Neural cell (in vitro differentiated cells): Measurements from ENCODE around the gene AMOTL2. TPM values are rescaled to one million over a fixed set of nuclear protein-coding genes. Genes with fewer than 3 reads are reported as not detected.

Experiments used
- H2AFZ ChIP-seq: fragments of 200-600, 300-800 bp; sonication (generic), shearing (Covaris generic); 2 replicates; pipeline ENCODE4 v1.6.0; 2014; ENCODE audit warnings: low read depth, mild to moderate bottlenecking, antibody characterized with exemption, low read length, moderate library complexity
- H3F3A ChIP-seq: fragments of 200-600 bp; shearing (Covaris generic); 2 replicates; pipeline ENCODE4 v1.6.1; 2016; ENCODE audit warnings: mild to moderate bottlenecking, moderate library complexity, mixed read lengths, antibody characterized with exemption, low read length; ENCODE audit not compliant: insufficient read depth, poor library complexity, severe bottlenecking
- H3K27ac ChIP-seq: fragments of 200-600, 300-800 bp; sonication (generic), shearing (Covaris generic); 2 replicates; pipeline ENCODE4 v1.5.1; 2014; ENCODE audit warnings: mild to moderate bottlenecking, low read length, moderate library complexity
- H3K27me3 ChIP-seq: fragments of 300-800, 200-600 bp; sonication (generic), shearing (Covaris generic); 2 replicates; pipeline ENCODE4 v1.6.0; 2014; ENCODE audit warnings: mild to moderate bottlenecking, low read depth, low read length, moderate library complexity; ENCODE audit not compliant: insufficient read depth
- H3K36me3 ChIP-seq: fragments of 300-800, 200-600 bp; sonication (generic), shearing (Covaris generic); 2 replicates; pipeline ENCODE4 v1.5.1; 2014; ENCODE audit warnings: mild to moderate bottlenecking, antibody characterized with exemption, low read length, moderate library complexity; ENCODE audit not compliant: insufficient read depth
- H3K4me2 ChIP-seq: fragments of 300-800, 200-600 bp; sonication (generic), shearing (Covaris generic); 2 replicates; pipeline ENCODE4 v1.6.0; 2014; ENCODE audit warnings: mild to moderate bottlenecking, low read length
- H3K4me3 ChIP-seq: fragments of 300-800, 200-600 bp; sonication (generic), shearing (Covaris generic); 2 replicates; pipeline ENCODE4 v1.5.1; 2014; ENCODE audit warnings: mild to moderate bottlenecking, low read length, moderate library complexity
- H3K79me2 ChIP-seq: fragments of 200-600 bp; shearing (Covaris generic); replicated peaks from 2 replicates; pipeline ENCODE4 v1.6.0; 2014; ENCODE audit warnings: mild to moderate bottlenecking, low read length, moderate library complexity; ENCODE audit not compliant: insufficient read depth
- H3K9ac ChIP-seq: fragments of 300-800, 200-600 bp; sonication (generic), shearing (Covaris generic); 2 replicates; pipeline ENCODE4 v1.6.1; 2016; ENCODE audit warnings: mild to moderate bottlenecking, low read length, mixed read lengths
- H3K9me2 ChIP-seq: fragments of 200-600 bp; shearing (Covaris generic); 2 replicates; pipeline ENCODE4 v1.6.1; 2016; ENCODE audit warnings: mild to moderate bottlenecking, low read length, mixed read lengths; ENCODE audit not compliant: insufficient read depth
- H3K9me3 ChIP-seq: fragments of 200-600, 300-800 bp; sonication (generic), shearing (Covaris generic); 2 replicates; pipeline ENCODE4 v1.6.1; 2016; ENCODE audit warnings: mild to moderate bottlenecking, mixed run types, low read length, moderate library complexity, mixed read lengths
- H4K20me1 ChIP-seq: fragments of 200-600 bp; shearing (Covaris generic); 2 replicates; pipeline ENCODE4 v1.6.1; 2016; ENCODE audit warnings: mild to moderate bottlenecking, mixed run types; ENCODE audit not compliant: insufficient read depth
- EP300 ChIP-seq: fragments of 450-650 bp; conservative IDR thresholded peaks from 2 replicates; pipeline ENCODE4 v1.6.1; 2014; ENCODE audit warnings: antibody characterized with exemption, mild to moderate bottlenecking, moderate library complexity; ENCODE audit not compliant: poor library complexity, severe bottlenecking
- EZH2 ChIP-seq: fragments of 200-600, 300-800 bp; shearing (Covaris generic), sonication (generic); IDR thresholded peaks from 2 replicates; pipeline ENCODE4 v1.6.1; 2014; ENCODE audit warnings: antibody characterized with exemption, low read length, borderline replicate concordance, mild to moderate bottlenecking; ENCODE audit not compliant: insufficient read depth, poor library complexity, severe bottlenecking
- MXI1 ChIP-seq: fragments of 450-650 bp; conservative IDR thresholded peaks from 2 replicates; pipeline ENCODE4 v1.6.1; 2014; ENCODE audit warnings: antibody characterized with exemption, mild to moderate bottlenecking; ENCODE audit not compliant: poor library complexity, severe bottlenecking
- POLR2AphosphoS5 ChIP-seq: IDR thresholded peaks from 2 replicates; pipeline ENCODE4 v1.6.1; 2012
- RAD21 ChIP-seq: fragments of 450-650 bp; conservative IDR thresholded peaks from 2 replicates; pipeline ENCODE4 v1.6.1; 2014; ENCODE audit warnings: antibody characterized with exemption, mild to moderate bottlenecking, moderate library complexity
- SMC3 ChIP-seq: fragments of 450-650 bp; conservative IDR thresholded peaks from 2 replicates; pipeline ENCODE4 v1.6.1; 2014; ENCODE audit warnings: antibody characterized with exemption, mild to moderate bottlenecking, moderate library complexity; ENCODE audit not compliant: poor library complexity
- TAF1 ChIP-seq: IDR thresholded peaks from 2 replicates; pipeline ENCODE4 v1.6.1; 2012; ENCODE audit warnings: low read depth
- polyA plus RNA-seq: library from polyadenylated mRNA; depleted of rRNA; stranded (reverse); fragments of >200 nt; gene quantifications from 2 replicates; pipeline ENCODE4 v1.2.3, GENCODE V29; 2014
- TF ChIP-seq, protein P1 (sequence below): IDR thresholded peaks from 2 replicates; pipeline ENCODE4 v1.6.1; 2012; ENCODE audit warnings: borderline replicate concordance
- TF ChIP-seq, protein P2 (sequence below): fragments of 450-650 bp; IDR thresholded peaks from 2 replicates; pipeline ENCODE4 v1.5.1; 2014; ENCODE audit warnings: antibody characterized with exemption, mild to moderate bottlenecking, moderate library complexity; ENCODE audit not compliant: poor library complexity, severe bottlenecking

AMOTL2 gene
- polyA plus RNA-seq, 1 donor from 2014 or later, result 30.1 TPM

DNA sequence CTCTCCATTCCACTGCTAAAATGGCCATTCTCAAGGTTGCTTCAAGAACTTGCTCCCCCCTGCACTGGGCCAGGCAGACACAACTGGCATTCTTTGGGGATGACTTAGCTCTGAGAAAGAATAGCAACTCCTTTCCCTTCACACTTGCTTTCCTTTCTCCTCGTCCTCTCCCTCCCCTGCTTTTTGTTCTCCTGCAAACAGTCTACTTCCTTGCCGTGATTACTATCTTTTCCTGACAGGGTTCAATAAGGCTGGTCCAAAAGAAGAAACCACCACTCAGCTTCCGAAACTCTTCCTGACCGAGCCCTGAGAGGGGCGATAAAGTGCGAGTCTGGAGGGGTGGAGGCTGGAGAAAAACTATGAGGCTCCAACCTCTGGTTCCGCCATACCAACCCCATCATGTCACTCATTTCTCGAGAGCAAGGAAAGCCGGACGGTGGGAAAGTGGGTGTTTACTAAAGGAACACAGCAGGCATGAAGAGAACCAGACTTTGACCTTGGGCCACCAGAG, 5.0 kb downstream of the AMOTL2 start:
- H4K20me1 ChIP-seq, result no peaks in the 10 kb centered on the region
- no peaks in the 10 kb centered on the region for H3K27me3 ChIP-seq
- H3K27ac ChIP-seq, result no peak overlapping the region
- H2AFZ ChIP-seq, result no peak overlapping the region
- peaks cover 5% of the 10 kb centered on the region for H3K36me3 ChIP-seq
- H3K9me2 ChIP-seq, result no peaks in the 10 kb centered on the region
- peaks cover 40% of the 10 kb centered on the region for H3K79me2 ChIP-seq
- no peak overlapping the region for H3K4me3 ChIP-seq
- H3K4me2 ChIP-seq, result no peak overlapping the region
- no peak for TF ChIP-seq MXI1
- TF ChIP-seq, protein P1, sequence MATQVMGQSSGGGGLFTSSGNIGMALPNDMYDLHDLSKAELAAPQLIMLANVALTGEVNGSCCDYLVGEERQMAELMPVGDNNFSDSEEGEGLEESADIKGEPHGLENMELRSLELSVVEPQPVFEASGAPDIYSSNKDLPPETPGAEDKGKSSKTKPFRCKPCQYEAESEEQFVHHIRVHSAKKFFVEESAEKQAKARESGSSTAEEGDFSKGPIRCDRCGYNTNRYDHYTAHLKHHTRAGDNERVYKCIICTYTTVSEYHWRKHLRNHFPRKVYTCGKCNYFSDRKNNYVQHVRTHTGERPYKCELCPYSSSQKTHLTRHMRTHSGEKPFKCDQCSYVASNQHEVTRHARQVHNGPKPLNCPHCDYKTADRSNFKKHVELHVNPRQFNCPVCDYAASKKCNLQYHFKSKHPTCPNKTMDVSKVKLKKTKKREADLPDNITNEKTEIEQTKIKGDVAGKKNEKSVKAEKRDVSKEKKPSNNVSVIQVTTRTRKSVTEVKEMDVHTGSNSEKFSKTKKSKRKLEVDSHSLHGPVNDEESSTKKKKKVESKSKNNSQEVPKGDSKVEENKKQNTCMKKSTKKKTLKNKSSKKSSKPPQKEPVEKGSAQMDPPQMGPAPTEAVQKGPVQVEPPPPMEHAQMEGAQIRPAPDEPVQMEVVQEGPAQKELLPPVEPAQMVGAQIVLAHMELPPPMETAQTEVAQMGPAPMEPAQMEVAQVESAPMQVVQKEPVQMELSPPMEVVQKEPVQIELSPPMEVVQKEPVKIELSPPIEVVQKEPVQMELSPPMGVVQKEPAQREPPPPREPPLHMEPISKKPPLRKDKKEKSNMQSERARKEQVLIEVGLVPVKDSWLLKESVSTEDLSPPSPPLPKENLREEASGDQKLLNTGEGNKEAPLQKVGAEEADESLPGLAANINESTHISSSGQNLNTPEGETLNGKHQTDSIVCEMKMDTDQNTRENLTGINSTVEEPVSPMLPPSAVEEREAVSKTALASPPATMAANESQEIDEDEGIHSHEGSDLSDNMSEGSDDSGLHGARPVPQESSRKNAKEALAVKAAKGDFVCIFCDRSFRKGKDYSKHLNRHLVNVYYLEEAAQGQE, result no peak
- TF ChIP-seq TAF1, result no peak
- TF ChIP-seq, protein P2, sequence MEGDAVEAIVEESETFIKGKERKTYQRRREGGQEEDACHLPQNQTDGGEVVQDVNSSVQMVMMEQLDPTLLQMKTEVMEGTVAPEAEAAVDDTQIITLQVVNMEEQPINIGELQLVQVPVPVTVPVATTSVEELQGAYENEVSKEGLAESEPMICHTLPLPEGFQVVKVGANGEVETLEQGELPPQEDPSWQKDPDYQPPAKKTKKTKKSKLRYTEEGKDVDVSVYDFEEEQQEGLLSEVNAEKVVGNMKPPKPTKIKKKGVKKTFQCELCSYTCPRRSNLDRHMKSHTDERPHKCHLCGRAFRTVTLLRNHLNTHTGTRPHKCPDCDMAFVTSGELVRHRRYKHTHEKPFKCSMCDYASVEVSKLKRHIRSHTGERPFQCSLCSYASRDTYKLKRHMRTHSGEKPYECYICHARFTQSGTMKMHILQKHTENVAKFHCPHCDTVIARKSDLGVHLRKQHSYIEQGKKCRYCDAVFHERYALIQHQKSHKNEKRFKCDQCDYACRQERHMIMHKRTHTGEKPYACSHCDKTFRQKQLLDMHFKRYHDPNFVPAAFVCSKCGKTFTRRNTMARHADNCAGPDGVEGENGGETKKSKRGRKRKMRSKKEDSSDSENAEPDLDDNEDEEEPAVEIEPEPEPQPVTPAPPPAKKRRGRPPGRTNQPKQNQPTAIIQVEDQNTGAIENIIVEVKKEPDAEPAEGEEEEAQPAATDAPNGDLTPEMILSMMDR, result no peak
- no peak for TF ChIP-seq POLR2AphosphoS5
- no peak for TF ChIP-seq EP300
- no peak for TF ChIP-seq SMC3
- TF ChIP-seq RAD21, result no peak
- no peak for TF ChIP-seq EZH2
- no peaks in the 10 kb centered on the region for H3F3A ChIP-seq
- no peak overlapping the region for H3K9ac ChIP-seq
- no peaks in the 10 kb centered on the region for H3K9me3 ChIP-seq

DNA sequence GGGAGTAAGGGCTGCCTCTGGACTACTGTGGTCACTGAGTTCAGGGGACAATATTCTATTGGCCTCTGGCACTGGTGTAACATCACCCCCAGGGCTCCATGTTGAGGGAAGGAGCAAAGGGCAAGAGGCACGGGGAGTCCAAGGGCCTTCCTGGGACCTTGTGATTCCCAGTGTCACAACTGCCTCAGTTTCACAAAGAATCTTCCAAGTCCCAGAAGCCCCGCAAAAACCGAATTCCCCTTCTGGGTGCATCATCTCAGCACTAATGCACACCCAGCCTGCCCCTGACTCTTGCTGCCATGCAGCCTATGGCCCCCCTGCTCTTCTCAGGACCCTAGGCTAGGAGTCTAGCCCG, 5.5 kb downstream of the AMOTL2 start:
- no peaks in the 10 kb centered on the region for H3K9me2 ChIP-seq
- no peak overlapping the region for H3K27ac ChIP-seq
- no peak overlapping the region for H3K4me3 ChIP-seq
- H4K20me1 ChIP-seq, result no peaks in the 10 kb centered on the region
- peaks cover 5% of the 10 kb centered on the region for H3K36me3 ChIP-seq
- H3K27me3 ChIP-seq, result no peaks in the 10 kb centered on the region
- no peak overlapping the region for H3K4me2 ChIP-seq
- H3F3A ChIP-seq, result no peaks in the 10 kb centered on the region
- no peak for TF ChIP-seq SMC3
- TF ChIP-seq MXI1, result no peak
- no peak for TF ChIP-seq POLR2AphosphoS5
- no peak for TF ChIP-seq RAD21
- TF ChIP-seq, protein P1, result no peak
- TF ChIP-seq TAF1, result no peak
- no peak for TF ChIP-seq EZH2
- TF ChIP-seq, protein P2, result no peak
- no peak for TF ChIP-seq EP300
- H3K9me3 ChIP-seq, result no peaks in the 10 kb centered on the region
- H3K79me2 ChIP-seq, result peaks cover 40% of the 10 kb centered on the region
- no peak overlapping the region for H3K9ac ChIP-seq
- H2AFZ ChIP-seq, result no peak overlapping the region
